Kidney (tissue), 14 donors: Measurements from ENCODE around the gene ZFP2. TPM values are rescaled to one million over a fixed set of nuclear protein-coding genes. Genes with fewer than 3 reads are reported as not detected.

Experiments used
- DNase-seq, 5 donors: peaks; one replicate each; pipeline ENCODE4 v3.0.0-alpha.2; 2013 to 2020
- FAIRE-seq: peaks from 2 replicates; lab custom pipeline; 2012; peaks lifted over from hg19 to GRCh38; lab: Jason Lieb, UNC
- H3K27ac ChIP-seq, 2 donors: one replicate each; pipeline ENCODE4 v1.7.0; 2013; ENCODE audit warnings: low read depth in 2 of 2, low read length in 2 of 2, inconsistent platforms in 1 of 2
- H3K27me3 ChIP-seq: one replicate; pipeline ENCODE4 v1.7.1; 2013; ENCODE audit warnings: low read length, inconsistent platforms; ENCODE audit not compliant: control insufficient read depth, insufficient read depth
- H3K36me3 ChIP-seq, 3 donors: one replicate each; pipeline versions ENCODE4 v1.7.0 to v1.7.1; 2013; ENCODE audit warnings: low read length in 3 of 3, control low read depth in 1 of 3, inconsistent platforms in 1 of 3; ENCODE audit not compliant: insufficient read depth in 3 of 3, control insufficient read depth in 2 of 3
- H3K4me1 ChIP-seq, 3 donors: one replicate each; pipeline versions ENCODE4 v1.7.0 to v1.7.1; 2013; ENCODE audit warnings: low read length in 3 of 3, inconsistent platforms in 1 of 3, low read depth in 1 of 3; ENCODE audit not compliant: control insufficient read depth in 2 of 3, insufficient read depth in 2 of 3
- H3K4me3 ChIP-seq, 3 donors: one replicate each; pipeline versions ENCODE4 v1.7.0 to v1.8.1; 2013; ENCODE audit warnings: low read length in 3 of 3, control low read depth in 1 of 3, inconsistent platforms in 1 of 3
- H3K9ac ChIP-seq, 3 donors: one replicate each; pipeline versions ENCODE4 v1.7.0 to v1.7.1; 2013; ENCODE audit warnings: low read length in 3 of 3, control low read depth in 1 of 3, inconsistent platforms in 1 of 3
- H3K9me3 ChIP-seq, 3 donors: one replicate each; pipeline versions ENCODE4 v1.7.0 to v1.7.1; 2013; ENCODE audit warnings: low read length in 3 of 3, control low read depth in 1 of 3, inconsistent platforms in 1 of 3; ENCODE audit not compliant: control insufficient read depth in 2 of 3, insufficient read depth in 1 of 3
- intact Hi-C: fragments of 100-400 bp; cut with DNase I; formaldehyde crosslinking; loops from one replicate; pipeline ENCODE4 v1.11.1; 2022
- polyA plus RNA-seq: library from polyadenylated mRNA; stranded (reverse); fragments of 350-450 nt; fragmentation: Illumina TruSeq; extraction: RNeasy Lipid Tissue Mini Kit (QIAGEN cat#74804); gene quantifications from one replicate; pipeline ENCODE4 v1.2.3, GENCODE V29; 2014; ENCODE audit warnings: low read depth, low replicate concordance; ENCODE audit not compliant: insufficient read depth
- total RNA-seq: library from RNA; stranded (reverse); fragmentation: NEBNext Ultra II Directional; extraction: Animal tissue kit (Norgen Biotek cat#: 25700); gene quantifications from one replicate; pipeline ENCODE4 v1.2.1, GENCODE V29; 2021
- TF ChIP-seq, protein P1 (sequence below): IDR thresholded peaks from 3 replicates; pipeline ENCODE4 v1.5.1; 2012; ENCODE audit warnings: mild to moderate bottlenecking, moderate library complexity, borderline replicate concordance; ENCODE audit not compliant: insufficient read depth; ENCODE audit errors: extremely low read depth
- donor health status: control.
- donor health status: control.
- donor health status: control.
- donor health status: control.
- donor health status: control.
- donor health status: DM: yes; HTN: yes; CAD: no.
- donor health status: Normal renal cell carcinoma (clear cell type).

The ZFP2 gene
- total and polyA plus RNA-seq, 2 donors from 2014 or later = 2.7 to 3.1 TPM

GRCh38 chr5:178883815-178884430 lies 11.8 kb upstream of the ZFP2 start:
- Histone ChIP-seq H3K27ac (no peak overlapping the region), H3K4me1 (no peaks in the 10 kb centered on the region), H3K27me3 (no peaks in the 10 kb centered on the region), H3K4me3 (peak overlapping the region in 1 of 3 donors; percentile 11), H3K9ac (no peak overlapping the region), H3K9me3 (peaks cover 9 to 60% (median 34%) of the 10 kb centered on the region in 3 donors), H3K36me3 (peaks cover 16 to 35% (median 21%) of the 10 kb centered on the region in 3 donors)
- no peak for FAIRE-seq
- intact Hi-C loops = no loop called here
- TF ChIP-seq, protein P1, sequence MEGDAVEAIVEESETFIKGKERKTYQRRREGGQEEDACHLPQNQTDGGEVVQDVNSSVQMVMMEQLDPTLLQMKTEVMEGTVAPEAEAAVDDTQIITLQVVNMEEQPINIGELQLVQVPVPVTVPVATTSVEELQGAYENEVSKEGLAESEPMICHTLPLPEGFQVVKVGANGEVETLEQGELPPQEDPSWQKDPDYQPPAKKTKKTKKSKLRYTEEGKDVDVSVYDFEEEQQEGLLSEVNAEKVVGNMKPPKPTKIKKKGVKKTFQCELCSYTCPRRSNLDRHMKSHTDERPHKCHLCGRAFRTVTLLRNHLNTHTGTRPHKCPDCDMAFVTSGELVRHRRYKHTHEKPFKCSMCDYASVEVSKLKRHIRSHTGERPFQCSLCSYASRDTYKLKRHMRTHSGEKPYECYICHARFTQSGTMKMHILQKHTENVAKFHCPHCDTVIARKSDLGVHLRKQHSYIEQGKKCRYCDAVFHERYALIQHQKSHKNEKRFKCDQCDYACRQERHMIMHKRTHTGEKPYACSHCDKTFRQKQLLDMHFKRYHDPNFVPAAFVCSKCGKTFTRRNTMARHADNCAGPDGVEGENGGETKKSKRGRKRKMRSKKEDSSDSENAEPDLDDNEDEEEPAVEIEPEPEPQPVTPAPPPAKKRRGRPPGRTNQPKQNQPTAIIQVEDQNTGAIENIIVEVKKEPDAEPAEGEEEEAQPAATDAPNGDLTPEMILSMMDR = no peak
- no peak for DNase-seq

GRCh38 chr5:178899289-178899688 lies 3.6 kb downstream of the ZFP2 start:
- Histone ChIP-seq H3K27me3 (no peaks in the 10 kb centered on the region), H3K4me1 (no peaks in the 10 kb centered on the region), H3K9ac (no peak overlapping the region), H3K36me3 (peaks cover 0 to 3% (median 0%) of the 10 kb centered on the region in 3 donors), H3K9me3 (peaks cover 0 to 7% (median 4%) of the 10 kb centered on the region in 3 donors), H3K27ac (no peak overlapping the region), H3K4me3 (no peak overlapping the region)
- DNase-seq (no peak), FAIRE-seq (no peak)
- TF ChIP-seq, protein P1 = no peak
- intact Hi-C loops = no loop called here

DNA sequence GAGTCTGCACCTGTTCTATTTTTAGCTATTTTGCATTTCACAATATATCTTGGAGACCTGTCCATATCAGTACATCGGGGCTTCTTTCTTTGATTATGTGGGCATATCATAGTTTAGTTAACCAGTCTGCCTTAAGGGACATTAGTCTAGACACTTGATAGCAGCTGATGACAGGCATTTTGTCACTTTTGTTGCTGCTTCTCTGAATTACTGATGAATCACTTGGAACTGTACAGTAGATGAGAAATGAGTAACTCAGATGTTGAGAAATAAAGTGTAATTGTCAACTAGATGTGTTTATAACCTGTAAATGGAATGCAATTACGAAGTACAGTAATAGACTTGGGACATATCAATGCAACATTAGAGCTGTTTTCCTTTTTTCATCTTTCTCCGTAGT lies 7.1 kb downstream of the ZFP2 start:
- peaks cover 0 to 17% (median 4%) of the 10 kb centered on the region in 3 donors for H3K9me3 ChIP-seq
- TF ChIP-seq, protein P1 = no peak
- FAIRE-seq = no peak

More for the DNA sequence above, 7.1 kb downstream of the ZFP2 start:
- H3K27me3 ChIP-seq = no peaks in the 10 kb centered on the region
- intact Hi-C loops = no loop called here
- H3K27ac ChIP-seq = no peak overlapping the region
- no peaks in the 10 kb centered on the region for H3K4me1 ChIP-seq
- no peak overlapping the region for H3K4me3 ChIP-seq
- peaks cover 0 to 3% (median 2%) of the 10 kb centered on the region in 3 donors for H3K36me3 ChIP-seq
- H3K9ac ChIP-seq = no peak overlapping the region
- DNase-seq = no peak
